Measurements from ENCODE around the gene SNRPA. TPM values are rescaled to one million over a fixed set of nuclear protein-coding genes. Genes with fewer than 3 reads are reported as not detected.

Gene SNRPA
- total and polyA plus RNA-seq, 2 of the 8 experiments (the other 6 are each of a cell fraction or from before 2014, with no cell fraction given) = 201 to 202 TPM

GRCh38 chr19:40717880-40718773 is 32.9 kb upstream of the SNRPA start (continued):
- peak in 1 of 2 experiments; percentile 39; a peak in 1 of 3 replicates for TF ChIP-seq POLR2A (IDR thresholded peaks at IDR 0.05; ENCODE audit: control extremely low read depth in 1 of 2, low read depth in 2 of 2, low read length in 2 of 2)
- TF ChIP-seq EZH2 (IDR thresholded peaks at IDR 0.05; ENCODE audit: low read depth, low read length, severe bottlenecking) = no peak
- TF ChIP-seq, protein P1, sequence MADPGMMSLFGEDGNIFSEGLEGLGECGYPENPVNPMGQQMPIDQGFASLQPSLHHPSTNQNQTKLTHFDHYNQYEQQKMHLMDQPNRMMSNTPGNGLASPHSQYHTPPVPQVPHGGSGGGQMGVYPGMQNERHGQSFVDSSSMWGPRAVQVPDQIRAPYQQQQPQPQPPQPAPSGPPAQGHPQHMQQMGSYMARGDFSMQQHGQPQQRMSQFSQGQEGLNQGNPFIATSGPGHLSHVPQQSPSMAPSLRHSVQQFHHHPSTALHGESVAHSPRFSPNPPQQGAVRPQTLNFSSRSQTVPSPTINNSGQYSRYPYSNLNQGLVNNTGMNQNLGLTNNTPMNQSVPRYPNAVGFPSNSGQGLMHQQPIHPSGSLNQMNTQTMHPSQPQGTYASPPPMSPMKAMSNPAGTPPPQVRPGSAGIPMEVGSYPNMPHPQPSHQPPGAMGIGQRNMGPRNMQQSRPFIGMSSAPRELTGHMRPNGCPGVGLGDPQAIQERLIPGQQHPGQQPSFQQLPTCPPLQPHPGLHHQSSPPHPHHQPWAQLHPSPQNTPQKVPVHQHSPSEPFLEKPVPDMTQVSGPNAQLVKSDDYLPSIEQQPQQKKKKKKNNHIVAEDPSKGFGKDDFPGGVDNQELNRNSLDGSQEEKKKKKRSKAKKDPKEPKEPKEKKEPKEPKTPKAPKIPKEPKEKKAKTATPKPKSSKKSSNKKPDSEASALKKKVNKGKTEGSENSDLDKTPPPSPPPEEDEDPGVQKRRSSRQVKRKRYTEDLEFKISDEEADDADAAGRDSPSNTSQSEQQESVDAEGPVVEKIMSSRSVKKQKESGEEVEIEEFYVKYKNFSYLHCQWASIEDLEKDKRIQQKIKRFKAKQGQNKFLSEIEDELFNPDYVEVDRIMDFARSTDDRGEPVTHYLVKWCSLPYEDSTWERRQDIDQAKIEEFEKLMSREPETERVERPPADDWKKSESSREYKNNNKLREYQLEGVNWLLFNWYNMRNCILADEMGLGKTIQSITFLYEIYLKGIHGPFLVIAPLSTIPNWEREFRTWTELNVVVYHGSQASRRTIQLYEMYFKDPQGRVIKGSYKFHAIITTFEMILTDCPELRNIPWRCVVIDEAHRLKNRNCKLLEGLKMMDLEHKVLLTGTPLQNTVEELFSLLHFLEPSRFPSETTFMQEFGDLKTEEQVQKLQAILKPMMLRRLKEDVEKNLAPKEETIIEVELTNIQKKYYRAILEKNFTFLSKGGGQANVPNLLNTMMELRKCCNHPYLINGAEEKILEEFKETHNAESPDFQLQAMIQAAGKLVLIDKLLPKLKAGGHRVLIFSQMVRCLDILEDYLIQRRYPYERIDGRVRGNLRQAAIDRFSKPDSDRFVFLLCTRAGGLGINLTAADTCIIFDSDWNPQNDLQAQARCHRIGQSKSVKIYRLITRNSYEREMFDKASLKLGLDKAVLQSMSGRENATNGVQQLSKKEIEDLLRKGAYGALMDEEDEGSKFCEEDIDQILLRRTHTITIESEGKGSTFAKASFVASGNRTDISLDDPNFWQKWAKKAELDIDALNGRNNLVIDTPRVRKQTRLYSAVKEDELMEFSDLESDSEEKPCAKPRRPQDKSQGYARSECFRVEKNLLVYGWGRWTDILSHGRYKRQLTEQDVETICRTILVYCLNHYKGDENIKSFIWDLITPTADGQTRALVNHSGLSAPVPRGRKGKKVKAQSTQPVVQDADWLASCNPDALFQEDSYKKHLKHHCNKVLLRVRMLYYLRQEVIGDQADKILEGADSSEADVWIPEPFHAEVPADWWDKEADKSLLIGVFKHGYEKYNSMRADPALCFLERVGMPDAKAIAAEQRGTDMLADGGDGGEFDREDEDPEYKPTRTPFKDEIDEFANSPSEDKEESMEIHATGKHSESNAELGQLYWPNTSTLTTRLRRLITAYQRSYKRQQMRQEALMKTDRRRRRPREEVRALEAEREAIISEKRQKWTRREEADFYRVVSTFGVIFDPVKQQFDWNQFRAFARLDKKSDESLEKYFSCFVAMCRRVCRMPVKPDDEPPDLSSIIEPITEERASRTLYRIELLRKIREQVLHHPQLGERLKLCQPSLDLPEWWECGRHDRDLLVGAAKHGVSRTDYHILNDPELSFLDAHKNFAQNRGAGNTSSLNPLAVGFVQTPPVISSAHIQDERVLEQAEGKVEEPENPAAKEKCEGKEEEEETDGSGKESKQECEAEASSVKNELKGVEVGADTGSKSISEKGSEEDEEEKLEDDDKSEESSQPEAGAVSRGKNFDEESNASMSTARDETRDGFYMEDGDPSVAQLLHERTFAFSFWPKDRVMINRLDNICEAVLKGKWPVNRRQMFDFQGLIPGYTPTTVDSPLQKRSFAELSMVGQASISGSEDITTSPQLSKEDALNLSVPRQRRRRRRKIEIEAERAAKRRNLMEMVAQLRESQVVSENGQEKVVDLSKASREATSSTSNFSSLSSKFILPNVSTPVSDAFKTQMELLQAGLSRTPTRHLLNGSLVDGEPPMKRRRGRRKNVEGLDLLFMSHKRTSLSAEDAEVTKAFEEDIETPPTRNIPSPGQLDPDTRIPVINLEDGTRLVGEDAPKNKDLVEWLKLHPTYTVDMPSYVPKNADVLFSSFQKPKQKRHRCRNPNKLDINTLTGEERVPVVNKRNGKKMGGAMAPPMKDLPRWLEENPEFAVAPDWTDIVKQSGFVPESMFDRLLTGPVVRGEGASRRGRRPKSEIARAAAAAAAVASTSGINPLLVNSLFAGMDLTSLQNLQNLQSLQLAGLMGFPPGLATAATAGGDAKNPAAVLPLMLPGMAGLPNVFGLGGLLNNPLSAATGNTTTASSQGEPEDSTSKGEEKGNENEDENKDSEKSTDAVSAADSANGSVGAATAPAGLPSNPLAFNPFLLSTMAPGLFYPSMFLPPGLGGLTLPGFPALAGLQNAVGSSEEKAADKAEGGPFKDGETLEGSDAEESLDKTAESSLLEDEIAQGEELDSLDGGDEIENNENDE (IDR thresholded peaks at IDR 0.05; ENCODE audit: insufficient replicate concordance, low read length) = no peak
- TF ChIP-seq CBX8 (IDR thresholded peaks at IDR 0.05; ENCODE audit: borderline replicate concordance, low read depth, low read length) = no peak
- no peak for TF ChIP-seq TBP (IDR thresholded peaks at IDR 0.05; ENCODE audit: low read depth, low read length)
- no peak for TF ChIP-seq JUN (IDR thresholded peaks at IDR 0.05; ENCODE audit: low read depth, low read length)
- TF ChIP-seq SUZ12 (IDR thresholded peaks at IDR 0.05; ENCODE audit: low read length) = no peak
- TF ChIP-seq SIX5 (IDR thresholded peaks at IDR 0.05; ENCODE audit: low read depth, low read length) = no peak
- TF ChIP-seq GABPA (IDR thresholded peaks at IDR 0.05; ENCODE audit: borderline replicate concordance, insufficient read depth, low read length) = no peak
- TF ChIP-seq FOSL1 (IDR thresholded peaks at IDR 0.05; ENCODE audit: insufficient read depth, low read depth, low read length) = no peak

Data from H1 (cell line).